Activated CD8-positive, alpha-beta memory T cell treated with anti-CD3 and anti-CD28 coated beads, Interleukin-2, amount 50 U/mL, for 1 hour (primary cell): Measurements from ENCODE around the gene KCNAB1.

Experiments used
- DNase-seq: peaks from one replicate; pipeline ENCODE4 v3.0.0-alpha.2; 2020; ENCODE audit errors: extremely low read depth

KCNAB1 gene

DNA sequence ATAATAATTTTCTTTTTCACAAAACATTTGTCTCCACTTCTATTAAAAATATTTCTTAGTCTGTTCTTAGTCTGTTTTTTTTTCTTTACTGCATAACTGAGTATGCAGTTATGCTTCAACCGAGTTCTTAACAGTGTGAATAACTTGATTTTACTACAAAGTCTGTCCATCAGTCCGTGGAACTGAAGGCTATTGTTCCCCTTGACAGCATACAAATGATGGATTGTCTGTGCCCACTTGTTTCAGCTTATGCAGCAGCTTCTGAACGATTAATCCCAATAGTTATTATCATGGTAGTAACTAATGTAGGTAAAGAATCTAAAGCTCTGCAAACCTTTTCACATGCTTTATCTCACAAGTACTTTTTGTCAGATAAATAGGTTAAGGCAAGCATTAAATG, 283.8 kb downstream of the KCNAB1 start:
- DNase-seq: no peak

DNA sequence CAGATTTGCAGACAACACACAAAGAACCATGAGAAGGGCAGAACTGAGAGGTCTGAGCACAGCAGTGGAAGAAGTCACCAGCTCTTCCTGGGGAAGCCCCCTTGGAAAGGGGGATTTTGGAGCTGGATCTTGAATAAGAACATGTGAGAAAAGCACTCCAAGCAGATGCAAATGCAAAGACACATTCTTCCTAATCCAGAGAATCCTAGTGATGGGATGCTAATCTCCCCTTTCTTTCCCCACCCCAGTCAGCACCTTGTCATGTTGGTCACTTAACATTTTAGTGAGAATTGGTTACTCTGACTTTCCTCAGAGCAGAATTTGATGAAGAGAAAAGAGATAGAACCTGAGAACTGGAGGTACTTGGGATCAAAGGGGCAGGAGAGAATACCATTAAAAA, 286.0 kb downstream of the KCNAB1 start:
- no peak for DNase-seq

DNA sequence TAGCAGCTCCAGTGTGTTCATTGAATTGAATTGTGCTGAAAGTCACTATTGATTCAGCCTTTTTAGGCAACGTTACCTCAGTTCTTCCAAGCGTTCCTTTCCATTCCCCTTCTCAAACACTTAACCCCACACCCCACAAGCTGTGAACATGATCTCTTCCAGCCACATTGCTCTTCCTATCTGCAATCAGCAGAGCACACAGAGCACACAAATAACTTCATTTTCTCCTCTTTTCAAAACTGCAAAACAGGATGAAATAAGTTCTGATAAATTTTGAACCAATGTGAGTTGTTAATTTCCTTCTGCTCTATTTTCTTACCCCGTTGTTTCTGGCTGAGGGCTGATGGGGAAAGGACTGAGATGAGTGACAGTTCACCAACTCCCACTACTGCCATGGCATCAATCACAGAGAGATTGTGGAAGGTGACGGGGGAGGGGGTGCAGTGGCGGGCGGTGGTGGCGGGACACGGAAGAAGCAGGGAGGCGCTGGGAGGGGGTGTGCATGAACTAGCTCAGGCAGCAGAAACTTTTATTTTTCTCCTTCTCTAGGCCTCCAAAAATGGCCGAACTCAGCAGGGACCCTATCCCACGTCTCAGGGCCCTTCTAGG, 287.3 kb downstream of the KCNAB1 start:
- DNase-seq: no peak

DNA sequence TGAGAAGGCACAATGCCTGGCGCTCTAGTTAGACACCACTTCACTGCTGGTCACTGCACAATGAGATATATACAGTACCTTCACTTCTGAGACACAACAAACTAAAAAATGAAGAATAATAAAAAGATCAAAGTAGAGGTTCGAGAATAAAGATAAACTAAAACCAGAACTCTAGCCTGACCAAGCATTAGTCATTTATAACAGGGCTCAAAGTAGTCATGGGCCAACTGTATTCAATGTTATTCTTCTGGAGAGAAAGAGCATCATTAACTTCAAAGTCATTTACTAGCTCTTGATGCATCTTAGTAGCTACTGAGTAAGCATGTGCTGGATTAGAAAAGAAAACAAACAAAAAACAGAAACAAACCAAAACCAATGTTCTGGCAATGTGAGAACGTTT, 289.3 kb downstream of the KCNAB1 start:
- DNase-seq: no peak

DNA sequence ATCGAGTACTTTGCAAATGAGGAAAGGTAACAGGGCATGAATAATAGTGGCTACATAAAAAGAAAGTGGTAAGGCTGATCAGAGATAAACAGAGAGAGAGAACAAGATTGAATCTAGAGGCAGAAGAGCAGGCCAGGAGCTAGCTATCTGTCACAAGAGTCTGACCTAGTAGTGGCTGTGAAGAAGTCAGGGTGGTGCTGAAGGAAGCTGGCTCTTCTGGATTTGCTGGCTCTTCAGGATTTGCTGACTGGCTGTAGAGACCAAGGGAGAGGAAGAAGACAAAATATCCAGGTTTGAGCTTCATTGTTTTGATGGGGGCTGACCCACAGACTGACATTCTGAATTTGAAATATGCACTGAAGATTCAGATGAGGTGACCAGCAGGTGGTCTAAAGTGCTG, 292.2 kb downstream of the KCNAB1 start:
- no peak for DNase-seq

DNA sequence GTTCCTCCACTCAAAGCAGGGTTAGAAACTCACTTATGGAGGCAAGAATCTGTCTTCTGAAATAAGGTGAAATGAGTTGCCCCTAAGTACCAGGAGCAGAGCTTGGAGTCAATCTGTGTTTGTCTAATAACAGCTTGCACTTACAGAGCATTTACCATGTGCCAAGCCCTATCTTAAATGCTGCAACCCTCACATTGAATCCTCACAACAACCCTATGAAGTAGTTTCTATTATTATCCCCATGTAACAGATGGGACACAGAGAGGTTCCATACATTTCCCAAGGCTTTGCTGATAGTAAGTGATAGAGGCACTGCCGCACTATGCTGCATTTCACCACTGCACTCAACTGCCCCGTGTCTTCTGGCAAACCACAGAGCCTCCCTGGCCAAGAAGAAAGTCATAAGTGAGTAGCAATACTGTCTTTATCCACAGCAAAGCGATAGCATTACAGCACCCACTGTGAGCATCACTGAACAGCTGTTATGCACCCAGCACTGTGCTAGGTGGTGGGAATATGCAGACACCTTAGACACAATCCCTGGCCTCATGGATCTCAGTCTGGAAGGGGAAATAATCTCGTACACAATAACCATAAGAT, 293.0 kb downstream of the KCNAB1 start:
- DNase-seq: no peak

DNA sequence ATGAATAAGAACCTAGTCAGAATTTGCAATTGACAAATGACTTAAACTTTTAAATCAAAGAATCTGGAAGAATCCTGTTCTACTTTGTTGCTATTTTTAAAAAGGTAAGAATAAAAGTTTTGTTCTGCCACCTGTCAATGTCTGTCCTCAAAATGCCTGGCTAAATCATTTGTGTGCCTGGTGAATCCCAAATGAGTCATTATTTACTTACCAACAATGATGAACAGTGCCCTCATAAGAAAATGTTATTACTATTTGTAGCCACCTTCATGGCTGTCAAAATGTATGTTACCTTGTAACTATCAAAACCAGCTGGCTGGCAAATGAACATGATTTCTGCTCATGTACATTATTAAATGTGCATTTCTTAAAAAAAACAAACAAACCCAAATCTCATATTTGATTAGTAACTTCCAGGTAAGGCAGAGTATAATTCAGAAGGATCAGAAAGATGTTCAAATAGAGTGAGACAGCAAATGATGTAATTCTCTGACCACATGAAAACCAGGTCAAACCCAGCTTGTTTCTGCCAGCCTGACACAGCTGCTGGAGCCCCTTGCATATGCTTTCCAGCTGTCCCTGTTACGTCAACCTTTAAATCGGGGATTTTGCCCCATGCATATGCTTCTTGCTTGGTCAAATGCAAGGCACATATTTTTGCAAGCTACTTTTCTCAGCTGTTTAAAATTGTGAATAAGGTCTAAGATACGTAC, 296.6 kb downstream of the KCNAB1 start:
- DNase-seq: no peak

DNA sequence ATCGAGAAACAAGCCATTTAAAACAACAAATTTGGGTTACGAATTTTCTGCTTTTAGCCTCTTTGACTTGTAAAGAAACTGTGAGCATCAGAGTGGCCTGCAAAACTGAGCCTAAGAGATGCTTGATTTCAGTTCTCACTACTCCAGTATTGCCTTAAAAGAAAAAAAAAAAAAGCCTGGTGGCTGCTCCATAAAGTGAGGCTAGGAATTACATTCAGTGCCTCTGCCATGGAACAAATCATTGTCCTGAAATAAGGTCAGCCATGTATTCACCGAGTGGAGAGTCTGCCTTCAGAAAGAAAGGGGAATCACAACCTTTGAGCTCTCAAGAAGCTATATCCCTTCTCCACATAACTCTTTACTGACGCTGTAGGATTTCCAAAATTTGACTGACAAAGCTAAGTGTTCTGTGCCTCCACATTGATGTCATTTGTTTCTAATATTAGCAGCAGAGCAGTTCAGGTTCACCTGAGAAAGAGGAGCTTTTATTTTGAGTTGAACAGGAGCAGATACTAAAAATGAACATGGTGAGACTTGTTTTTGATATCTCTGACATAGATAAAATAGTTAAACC, 297.3 kb downstream of the KCNAB1 start:
- no peak for DNase-seq

DNA sequence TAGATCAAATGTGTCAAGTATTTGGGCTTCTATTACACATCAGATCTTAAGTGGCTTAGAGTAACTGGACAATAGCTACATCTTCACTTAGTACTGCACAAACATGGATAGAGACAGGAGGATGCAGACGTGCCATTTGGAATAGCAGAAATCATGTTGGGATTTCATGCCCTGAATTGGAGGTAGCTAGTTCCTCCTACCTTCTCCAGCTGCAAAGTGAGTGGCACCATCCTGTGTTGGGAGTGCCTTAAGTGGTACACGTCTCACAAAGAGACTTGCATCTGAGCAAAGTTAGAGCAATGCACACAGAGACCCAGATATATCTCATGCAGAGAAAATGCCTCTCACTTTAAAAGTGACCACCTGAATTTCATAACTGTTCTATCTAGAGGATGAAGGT, 298.1 kb downstream of the KCNAB1 start:
- no peak for DNase-seq

DNA sequence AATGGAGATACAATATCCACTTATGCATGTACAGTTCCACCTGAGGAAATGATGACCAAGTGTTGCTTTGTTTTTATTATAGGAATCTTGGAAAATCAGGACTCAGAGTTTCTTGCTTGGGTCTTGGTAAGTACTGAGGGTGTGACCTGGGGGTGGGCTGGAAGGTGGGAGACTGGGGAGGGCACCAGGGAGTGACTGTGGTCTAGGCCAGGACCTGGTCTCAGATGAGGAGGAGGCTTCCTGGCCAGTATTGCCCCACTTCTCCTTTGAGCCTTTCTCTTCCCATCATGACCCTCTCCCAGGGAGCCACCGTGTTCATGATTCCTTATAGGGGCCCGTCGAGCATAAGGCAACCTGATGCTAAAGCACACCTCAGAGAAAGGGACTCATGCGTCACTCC, 301.2 kb downstream of the KCNAB1 start:
- DNase-seq: no peak

DNA sequence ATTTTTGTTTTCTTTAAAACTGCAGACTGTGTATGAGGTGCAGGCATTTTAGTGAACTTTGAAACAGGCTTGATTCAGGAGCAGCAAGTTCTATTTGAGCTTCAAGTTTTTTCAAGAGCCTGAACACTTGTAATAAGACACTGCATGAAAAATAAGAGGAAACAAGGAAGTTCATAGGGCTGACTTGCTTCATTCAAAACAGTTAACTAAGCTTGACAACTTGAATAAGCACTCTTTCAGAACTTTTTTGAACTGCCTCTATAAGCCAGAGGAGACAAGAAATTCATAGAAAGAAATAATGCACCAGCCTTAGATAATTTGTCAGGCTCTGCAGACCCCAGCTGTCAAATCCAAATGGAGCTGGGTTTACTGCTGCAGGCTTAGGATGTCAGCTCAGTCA, 304.4 kb downstream of the KCNAB1 start:
- no peak for DNase-seq

DNA sequence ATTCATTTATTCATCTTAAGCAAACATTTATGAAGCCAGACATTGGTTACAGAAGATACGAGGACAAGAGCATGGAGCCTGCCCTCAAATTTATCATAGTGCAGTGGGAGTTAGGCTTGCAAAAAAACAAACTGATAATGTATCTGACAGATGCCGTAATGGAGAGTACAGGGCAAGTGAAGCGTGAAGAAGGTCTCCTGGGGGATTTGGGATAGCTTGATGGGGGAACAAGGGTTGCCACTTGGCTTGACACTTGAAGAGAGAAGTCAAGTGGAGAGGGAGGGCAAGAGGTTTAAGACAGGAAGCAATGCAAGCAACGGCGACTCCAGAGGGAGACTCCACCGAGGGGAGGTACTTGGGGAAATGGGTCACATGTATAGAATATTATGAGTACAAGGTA, 305.3 kb downstream of the KCNAB1 start:
- DNase-seq: no peak

DNA sequence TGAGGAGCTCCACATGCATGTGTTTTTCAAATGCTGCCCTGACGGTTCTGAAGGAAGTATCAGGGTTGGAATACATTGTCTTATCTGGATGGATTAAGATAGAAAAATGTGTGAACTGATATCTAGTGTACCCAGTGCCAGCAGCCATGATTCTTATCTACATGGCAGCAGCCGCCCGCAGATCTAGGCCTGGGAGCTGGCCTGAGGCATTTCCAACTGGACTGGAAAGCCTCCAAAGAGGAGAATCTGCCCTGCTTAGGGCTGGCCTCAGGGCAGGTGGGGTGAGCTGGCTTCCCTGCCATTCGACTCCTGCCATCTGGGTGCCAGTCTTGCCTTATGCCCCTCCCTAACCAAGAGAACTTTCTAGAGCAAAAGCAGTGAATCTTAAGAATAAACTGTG, 308.7 kb downstream of the KCNAB1 start:
- DNase-seq: no peak

DNA sequence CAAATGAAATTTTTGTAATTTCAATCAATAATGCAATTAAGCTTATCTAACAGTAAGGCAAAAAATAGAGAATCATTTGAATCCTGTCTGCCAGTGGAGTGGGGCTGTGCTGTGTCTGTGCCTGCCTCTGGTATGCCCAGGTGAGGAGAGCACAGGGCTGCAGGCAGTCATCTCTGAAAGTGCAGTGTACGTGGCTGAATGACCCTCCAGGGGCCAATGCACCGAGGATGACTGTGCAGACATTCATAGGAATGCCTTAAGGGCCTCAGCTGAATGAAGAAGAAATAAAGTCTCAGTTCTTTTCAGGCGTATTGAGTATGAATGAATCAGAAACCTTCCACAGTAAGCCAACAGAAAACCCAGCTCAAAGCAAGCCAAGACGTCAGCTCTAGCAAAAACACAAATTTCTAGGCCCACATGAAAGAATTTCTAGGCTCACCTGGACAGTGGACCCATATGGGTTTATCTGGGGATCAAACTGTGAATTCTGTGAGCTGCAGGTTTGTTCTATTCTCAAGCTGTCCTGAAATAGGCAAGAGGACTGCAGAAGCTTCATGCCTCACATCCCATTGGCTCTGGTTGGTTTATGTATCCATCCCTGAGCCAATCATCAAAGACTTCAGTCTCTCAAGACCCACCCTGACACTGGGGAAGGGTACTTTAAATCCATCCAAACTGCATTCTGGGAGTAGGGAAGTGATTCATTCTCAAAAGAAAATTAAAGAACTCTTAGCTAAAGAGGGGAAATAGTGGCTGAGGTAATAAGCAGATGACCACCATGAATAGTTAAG, 311.2 kb downstream of the KCNAB1 start:
- no peak for DNase-seq

DNA sequence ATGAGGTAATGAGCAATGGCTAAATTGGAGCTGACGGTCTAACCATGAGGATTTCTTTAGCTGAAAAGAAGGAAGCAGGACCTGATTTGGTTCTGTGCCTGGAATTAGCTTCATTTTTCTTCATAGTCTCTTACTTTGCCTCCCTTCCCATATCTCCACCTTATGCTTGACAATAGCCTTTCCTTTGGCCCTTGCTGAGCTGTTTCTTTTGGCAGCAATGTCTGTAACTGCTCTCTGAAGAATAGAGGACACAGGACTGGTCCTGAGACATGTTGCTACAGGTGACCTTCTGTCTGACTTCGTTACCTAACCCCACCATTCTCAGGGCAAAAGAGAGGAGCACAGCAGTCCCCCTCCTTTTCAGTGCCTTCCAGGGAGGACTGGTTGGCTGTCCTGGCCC, 312.2 kb downstream of the KCNAB1 start:
- DNase-seq: no peak

DNA sequence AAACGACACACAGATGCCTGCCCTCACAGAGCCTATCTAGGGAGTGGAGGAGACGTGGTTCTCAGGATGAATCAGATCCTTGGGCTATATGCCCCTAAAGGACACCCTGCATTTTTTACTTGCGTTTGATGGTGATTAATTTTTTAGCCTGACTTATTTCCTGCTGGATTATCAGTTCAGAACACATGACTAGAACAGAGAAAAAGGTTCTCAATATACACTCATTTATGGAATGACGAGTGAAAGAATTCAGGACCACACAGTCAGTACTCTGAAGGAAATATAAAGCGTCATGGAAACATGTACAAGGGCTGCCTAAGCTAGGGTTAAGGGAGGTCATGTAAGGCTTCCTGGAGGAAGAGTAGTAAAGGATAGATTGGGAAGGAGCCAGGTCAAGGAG, 312.8 kb downstream of the KCNAB1 start:
- DNase-seq: no peak

DNA sequence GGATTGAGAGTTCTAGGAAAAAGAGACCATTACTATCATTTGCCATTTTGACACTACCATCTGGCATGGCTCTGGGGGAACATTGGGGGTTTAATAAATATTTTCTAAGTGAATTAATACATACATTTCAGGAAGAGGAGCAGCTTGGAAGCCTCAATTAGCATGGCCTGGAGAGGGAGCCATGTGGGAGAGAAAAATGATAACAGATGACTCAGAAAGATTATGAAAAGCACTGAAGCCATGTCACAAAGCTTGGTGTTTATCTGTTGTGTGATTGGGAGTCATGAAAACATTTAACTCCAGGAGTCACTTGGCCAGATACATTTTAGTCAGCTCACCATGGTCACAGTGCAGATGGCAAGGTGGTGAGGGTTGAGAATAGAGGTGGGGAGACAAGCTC, 313.5 kb downstream of the KCNAB1 start:
- no peak for DNase-seq

DNA sequence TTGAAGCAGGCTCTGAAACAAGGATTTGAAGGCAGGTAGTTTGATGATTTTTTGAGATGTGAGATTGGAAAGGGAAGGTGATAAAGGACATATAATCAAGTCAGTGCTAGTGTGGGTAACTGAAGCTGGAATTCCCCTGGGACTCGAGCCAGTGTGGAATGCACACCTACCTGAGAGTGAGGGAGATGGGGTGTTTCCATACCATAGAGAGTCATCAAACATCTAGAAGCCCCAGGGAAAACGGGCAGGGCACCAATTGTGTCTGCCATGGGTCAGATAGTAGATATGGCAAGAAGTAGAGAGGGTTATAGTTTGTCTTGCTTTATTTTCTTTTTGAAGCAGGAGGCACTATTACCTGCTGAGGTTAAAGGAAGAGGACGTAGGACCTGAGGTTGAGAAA, 314.5 kb downstream of the KCNAB1 start:
- DNase-seq: no peak

DNA sequence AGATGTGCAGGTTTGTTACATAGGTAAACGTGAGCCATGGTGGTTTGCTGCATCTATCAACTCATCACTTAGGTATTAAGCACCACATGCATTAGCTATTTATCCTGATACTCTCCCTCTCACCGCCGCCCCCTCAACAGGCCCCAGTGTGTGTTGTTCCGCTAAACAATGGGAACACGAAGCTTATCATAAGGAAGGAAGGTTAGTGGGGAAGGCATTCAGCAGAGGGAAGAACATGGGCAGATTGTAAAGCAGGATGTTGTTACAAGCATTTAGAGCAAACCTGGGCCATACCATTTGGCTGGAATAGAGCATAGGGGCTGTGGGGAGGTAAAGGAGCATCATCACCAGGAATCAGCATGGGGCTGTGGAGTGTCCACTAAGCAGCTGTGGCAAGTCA, 322.7 kb downstream of the KCNAB1 start:
- DNase-seq: no peak

DNA sequence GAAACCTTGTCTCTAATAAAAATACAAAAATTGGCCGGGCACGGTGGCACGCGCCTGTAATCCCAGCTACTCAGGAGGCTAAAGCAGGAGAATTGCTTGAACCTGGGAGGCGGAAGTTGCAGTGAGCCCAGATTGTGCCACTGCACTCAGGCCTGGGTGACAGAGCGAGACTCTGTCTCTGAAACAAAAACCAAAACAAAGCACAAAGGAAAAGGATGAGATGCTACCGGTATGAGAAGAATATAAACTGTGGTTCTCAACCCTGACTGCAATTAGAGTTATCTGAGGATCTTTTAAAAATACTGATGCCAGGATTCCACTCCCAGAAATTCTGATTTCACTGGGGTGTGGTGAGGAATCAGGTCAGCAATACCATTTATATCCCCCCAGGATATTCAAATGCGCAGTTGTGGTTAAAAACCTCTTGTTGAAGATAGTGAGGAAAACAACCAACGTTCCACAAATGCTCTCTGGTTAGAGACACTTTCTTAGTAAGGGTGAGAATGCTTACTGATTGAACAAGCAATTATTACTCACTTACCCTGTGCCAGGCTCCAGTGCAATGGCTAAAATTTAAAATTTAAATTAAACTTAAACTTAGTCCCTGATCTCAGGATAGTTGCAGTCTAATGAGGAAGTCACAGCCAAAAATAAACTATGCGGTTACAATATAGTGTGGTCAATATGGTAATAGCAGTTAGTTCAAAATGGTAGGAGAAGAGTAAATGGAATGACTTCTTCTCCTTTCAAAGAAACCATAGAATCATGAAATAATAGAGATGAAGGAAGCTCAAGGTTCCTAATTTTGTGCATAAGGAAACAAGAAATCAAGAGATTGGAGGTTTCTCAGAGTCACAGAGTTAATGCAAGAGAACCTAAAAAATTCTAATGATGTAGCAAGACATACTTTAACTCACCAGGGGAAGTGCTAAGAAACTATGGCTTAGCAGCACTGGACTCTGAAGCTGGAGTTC, 325.0 kb downstream of the KCNAB1 start:
- no peak for DNase-seq

DNA sequence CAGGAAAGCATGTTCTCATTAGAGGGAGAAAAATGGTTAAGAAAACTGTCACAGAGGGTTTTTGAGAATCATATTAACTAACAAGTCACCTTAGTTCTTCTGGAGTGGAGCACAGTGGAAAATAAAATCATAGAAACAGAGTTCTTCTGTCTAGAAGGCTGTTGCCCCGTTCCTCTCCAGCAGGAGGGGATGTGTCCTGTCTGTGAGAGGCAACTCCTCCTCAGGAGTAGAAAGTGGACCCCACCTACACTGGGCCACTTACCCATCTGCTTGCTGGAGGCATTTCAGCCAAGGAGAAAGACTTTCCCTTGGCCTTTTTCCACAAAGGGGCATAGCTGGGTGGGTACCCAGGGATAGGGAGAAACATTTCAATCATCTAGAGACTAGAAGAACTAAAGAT, 327.9 kb downstream of the KCNAB1 start:
- DNase-seq: no peak
